NCI-H82 treated with DMSO at 0.1 percent for 48 hours (cell line): ENCODE data around the gene DLG1.

Source experiments
- DNase-seq: peaks from one replicate; lab custom pipeline; 2025; ENCODE audit not compliant: unreplicated experiment; lab: John Stamatoyannopoulos, UW

Gene DLG1

DNA sequence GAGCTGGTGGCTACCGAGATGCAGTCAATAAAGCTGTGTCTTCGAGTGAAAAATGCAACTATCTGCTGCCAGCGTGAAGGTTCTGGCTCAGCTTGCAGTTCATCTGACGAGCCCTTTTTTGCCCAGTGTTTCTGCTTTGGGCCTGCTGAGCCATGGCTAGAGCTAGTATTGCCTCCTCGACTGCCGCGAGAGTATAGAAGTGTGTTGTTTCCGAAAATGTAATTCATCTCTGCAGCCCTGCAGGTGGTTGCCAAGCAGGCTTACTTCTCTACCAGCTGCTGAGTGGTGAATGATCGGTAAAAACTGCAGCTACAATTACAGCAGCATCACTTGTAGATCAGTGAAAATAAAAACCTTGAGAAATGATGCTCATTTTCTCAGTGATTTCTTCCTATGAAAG is 114.8 kb downstream of the DLG1 start:
- DNase-seq = no peak

DNA sequence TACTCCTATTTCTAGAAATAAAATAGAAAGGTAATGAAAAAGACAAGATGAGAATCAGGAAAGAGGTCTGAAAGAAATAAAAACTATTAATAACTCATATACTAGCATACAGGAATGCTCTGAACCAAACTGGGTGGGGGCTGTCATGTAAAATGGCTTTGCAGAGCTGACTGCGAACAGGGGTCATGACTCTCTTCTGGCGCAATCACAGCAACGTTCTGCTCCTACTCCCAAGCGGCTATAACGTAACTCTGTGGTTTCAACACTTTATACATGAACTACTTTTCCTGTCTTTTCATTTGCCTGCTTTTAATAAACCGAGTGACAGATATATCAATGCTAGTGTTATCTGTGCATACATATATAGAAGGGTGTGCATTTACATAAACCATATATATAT is 116.7 kb downstream of the DLG1 start:
- DNase-seq = no peak

DNA sequence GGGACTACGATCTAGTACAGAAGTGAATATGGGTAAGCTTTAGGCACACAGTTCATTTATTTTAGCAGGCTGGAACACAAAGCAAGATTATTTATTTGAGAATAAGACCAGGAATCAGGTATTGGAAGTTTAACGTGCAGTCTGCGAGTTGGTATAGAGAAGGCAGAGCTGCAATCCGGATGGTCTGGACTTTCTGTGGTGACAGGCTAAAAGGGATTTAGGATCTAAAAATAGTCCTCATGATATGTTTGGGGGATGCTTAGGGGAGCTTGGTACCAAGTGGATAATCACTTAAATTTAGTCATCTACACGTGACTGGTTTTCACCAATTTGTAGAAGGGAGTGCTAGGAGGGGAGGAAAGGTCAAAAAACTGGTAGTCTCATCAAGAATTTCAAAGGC is 119.4 kb downstream of the DLG1 start:
- DNase-seq = peak; percentile 15

DNA sequence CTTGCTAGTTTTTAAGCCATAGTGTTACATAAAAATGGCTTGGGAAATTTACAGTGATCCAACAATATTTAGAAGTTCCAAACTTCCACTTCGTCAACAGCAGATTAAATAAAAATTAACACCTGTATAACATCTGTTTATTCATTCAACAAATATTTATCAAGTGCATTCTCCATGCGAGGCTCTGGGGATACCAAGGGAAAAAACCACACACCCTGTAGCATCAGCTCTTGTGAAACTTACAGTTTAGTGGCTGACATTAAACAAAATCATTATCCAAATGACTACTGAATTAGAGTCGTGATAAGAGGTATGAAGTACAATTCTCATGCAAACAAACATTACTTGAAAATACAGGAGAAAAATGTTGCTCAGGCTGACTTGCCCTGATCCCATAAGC is 122.9 kb downstream of the DLG1 start:
- no peak for DNase-seq

DNA sequence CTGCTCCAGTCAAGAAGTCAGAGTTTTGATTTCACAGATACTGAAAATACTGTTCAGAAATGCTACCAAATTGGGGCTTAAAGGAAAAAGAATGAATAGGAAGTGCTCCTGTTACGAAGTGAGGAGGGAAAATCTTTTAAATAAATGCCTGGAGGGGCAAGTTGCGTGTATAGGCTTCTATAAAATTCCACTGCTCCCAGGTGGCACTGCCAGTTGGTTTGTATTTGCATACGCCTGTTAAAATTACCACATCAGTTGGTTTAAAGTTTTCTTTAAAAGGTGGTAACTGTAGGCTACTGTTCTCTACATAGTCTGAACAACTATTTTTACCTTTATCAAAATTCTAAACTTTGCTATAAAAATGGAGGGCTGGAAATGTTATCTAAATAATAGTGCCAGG is 123.5 kb downstream of the DLG1 start:
- no peak for DNase-seq

DNA sequence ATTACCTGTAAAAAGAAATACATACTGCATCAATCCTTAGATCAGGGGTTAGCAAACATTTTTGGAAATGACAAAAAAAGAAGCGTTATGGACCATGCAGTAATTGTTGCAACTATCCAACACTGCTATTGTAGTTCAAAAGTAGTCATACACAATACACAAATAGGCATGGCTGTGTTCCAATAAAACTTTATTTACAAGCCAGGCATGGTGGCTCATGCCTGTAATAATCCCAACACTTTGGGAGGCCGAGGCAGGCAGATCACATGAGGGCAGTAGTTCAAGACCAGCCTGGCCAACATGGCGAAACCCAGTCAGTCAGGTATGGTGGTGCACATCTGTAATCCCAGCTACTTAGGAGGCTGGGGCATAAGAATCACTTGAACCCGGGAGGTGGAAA is 124.8 kb downstream of the DLG1 start:
- no peak for DNase-seq

DNA sequence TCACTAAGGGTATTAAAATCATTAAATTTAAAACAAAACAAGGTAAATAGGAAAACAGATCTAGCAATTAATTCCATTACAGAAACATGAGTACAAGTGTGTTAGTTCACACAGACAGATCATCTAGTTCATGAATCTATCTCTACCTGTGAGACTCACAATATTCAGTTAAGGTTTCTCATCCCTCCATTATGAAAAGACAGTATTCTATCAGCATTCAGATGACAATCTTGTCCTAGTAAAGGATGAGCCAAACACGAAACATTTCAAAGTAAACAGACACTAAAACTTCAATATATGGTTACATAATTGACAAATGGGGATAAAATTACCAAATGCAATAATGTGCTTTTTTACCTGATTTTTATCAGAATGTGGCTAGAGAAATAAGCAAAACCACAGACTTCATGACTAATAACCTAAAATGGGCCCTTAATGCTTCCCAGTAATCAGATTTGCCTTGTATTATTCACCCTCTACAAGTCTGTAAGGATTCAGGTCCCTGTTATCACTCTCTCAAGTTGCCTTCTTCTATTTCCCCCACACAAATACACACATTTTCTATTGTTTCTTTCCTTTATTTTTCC is 126.8 kb downstream of the DLG1 start:
- no peak for DNase-seq

DNA sequence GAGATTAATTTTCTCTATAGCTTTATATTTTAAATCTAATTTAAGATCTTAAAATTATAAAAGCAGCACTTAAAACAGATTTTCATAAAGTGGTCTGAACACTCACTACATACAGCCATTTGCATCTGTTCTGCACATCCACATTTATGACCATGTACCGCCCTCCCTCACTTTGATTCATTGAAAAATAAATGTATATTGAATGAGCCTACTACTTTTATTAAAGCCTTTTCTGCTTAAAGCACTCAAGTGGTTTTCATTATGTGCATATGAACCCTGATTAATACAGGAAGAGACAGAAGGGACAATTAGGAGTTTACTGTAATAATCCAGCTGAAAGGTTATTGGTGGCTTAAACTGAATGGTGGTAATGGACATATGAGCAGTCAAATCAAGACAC is 129.4 kb downstream of the DLG1 start:
- DNase-seq = no peak

DNA sequence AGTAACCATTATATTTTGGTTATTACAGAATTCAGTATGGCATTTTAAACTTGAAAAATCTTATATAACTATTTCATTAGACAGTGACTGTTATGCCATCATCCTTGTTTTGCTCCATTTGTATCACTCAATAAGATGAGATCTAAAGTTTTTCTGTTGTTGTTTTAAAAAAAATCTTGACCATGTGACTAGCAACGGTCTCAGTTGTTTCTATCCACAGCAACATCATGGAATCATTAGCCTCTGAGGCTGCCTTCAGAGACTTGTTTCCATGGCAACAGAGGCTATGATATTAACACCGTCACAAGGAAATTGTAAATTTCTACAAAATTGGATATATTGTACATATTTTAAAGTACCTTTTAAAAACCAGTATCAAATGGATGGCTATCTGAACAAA is 129.8 kb downstream of the DLG1 start:
- DNase-seq = no peak

DNA sequence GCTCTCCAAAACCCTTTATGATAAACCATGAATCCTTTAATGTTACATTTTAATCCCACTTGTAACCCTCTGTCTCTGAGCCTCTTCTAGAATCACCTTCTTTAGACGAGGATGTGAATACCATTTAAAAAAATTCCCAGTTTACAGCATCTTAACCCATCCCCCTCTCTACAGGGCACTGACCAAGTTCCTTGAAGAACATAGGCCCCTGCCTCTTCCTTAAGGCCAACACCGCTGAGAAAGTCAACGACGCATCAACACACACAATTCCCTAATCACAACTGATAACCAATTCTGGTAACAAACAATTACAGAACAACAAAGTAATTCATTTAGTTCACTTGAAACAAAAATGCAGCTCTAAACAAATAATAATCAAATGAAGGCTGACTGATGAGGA is 130.3 kb downstream of the DLG1 start:
- no peak for DNase-seq

DNA sequence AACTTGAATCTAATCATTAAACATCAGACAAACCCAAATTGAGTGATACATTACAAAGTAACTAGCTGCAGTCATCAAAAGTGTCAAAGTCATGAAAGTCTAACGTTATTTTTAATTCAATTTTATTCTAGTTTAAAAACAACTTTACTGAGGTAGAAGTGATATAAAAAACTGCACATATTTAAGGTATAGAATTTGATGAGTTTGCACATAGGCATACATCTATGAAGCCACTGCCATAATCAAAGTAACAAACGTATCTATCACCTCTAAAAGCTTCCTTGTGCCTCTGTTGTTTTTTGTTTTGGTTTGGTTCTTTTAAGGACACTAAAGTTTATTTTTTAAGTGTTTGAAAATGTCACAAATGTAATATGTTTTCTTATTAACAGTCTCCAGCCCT is 130.9 kb downstream of the DLG1 start:
- DNase-seq = no peak

DNA sequence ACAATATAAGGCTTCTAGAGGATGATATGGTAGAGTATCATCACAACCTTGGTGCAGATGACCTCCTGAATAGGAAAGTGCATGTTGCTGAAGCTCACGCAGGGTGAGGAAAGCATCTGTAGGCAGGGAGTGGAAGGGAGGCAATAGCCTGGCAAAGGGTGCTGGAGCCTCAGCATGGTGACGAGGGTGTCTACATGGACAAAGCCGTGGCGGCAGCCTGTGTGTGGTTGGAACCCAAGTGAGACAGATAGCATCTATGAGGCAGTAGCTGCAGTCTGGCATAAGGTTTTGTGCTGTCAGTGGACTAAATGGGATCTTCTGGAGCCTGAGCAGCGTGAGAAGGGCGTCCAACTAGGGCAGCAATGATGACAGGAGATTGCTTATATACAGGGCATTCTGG is 132.5 kb downstream of the DLG1 start:
- no peak for DNase-seq

DNA sequence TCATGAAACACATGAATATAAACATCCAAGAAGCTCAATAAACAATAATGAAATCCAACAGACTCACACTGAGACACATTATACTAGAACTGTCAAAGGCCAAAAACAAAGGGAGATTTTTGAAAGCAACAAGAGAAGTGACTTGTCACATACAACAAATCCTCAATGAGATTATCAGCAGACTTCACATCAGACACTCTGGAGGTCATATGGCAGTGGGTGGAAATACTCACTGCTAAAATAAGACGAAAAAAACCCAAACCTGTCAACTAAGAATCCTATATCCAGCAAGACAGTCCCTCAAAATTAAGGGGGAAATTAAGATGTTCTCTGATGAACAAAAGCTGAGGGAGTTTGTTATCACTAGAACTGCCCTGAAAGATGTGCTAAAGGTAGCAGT is 143.4 kb downstream of the DLG1 start:
- DNase-seq = no peak

DNA sequence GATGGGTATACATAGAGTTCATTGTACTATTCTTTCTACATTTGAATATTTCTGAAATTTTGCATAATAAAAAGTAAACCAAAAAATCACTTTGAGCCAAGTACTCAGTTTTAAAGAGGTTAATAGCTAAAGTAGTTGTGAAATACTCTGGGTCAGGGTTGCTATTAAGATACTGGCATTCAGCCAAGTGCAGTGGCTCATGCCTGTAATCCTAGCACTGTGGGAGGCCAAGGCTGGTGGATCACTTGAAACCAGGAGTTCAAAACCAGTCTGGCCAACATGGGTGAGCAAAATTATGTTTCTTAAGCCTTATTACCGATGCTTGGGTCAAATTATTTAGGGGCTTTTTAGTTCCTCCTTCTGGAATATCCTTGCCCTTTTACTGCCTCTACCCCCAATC is 146.8 kb downstream of the DLG1 start:
- peak; percentile 46 for DNase-seq

DNA sequence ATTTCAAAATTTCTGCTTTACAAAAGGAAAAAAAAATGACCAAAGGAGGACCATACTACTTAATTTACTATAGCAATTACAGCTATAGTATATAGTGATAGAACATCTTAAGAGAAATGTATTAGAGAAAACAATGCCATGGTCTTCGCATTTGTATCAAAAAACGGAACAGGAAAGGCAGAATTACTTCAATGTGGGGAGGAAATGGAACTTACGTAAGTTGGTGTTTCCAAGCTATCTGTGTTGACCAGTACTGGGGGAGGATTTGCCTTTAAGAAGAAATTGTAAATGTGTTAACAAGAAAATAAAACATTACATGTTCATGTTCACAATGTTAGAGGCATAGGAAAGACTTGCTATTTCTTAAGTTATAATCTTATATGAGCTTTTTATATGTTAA is 148.9 kb downstream of the DLG1 start:
- no peak for DNase-seq

DNA sequence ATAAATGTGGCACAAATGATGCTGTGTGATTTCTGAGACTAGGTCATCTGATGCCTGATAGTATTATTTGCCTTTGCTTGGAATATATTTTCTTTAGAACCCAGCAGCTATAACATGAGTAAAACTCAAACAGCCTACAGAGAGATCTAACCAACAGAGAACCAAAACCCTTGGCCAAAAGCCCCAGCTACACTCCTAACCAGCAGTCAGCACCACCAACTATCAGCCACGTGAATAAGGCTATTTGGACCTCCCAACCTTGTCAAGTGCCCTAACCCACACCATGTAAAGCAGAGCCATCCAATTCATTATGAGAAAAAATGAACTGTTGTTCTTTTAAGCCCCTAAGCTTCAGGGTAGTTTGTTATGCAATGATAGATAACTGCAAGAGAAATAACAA is 154.2 kb downstream of the DLG1 start:
- no peak for DNase-seq

DNA sequence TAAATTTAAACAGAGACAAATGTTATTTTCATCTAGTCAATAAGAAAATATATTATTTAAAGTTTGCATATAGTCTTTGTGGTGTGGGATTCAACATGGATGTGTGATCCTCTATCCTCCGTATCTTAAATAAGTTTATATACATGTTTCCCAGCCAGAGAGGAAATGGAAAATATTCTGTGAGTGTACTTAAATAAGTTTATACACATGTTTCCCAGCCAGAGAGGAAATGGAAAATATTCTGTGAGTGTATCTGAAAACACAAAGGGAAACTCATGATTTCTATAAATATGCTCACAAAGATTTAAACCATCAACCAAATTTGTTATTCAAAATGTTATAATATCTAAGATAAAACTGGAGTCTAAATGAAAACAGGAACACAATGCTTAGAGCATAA is 158.8 kb downstream of the DLG1 start:
- no peak for DNase-seq

DNA sequence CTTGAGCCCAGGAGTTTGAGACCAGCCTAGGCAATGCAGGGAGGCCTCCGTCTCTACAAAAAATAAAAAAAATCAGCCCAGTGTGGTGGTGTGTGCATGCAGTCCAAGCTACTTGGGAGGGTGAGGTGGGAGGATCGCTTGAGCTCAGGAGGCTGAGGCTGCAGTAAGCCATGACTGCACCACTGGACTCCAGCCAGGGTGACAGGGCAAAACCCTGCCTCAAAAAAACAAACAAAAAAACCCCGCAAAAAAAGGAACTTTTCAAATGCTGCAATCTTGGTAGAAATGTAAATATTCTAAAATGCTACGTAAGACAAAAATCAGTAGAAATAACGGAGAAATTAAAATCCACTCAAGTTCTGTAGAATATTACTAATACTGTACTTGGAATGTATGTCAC is 160.7 kb downstream of the DLG1 start:
- DNase-seq = no peak

DNA sequence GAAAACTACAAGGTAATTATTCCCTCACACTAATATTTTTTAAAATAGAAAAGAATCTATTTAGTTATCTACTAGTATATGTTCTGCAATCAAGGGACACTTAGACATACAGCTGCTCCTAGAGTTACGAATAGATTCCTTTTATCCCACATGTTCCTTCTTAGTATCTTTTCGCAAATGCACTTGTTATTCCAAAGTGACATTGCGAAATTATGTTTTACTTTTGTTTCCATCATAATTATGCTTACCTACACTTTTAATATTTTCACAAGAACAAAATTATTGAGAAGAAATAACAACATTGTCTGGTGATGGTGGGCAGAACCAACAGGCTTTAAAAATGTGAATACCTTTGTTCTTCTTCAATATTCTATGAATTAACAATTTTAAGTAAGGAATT is 161.7 kb downstream of the DLG1 start:
- no peak for DNase-seq

DNA sequence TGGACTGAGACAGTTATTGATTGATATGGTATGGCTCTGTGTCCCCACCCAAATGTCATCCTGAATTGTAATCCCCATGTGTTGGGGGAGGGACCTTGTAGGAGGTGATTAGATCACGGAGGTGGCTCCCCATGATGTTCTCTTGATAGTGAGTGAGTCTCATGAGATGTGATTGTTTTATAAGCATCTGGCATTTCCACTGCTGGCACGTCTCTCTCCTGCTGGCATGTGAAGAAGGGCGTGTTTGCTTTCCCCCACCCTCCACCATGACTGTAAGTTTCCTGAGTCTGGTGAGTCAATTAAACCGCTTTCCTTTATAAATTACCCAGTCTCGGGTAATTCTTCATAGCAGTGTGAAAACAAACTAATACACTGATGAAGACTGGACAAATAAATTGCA is 163.2 kb downstream of the DLG1 start:
- no peak for DNase-seq

DNA sequence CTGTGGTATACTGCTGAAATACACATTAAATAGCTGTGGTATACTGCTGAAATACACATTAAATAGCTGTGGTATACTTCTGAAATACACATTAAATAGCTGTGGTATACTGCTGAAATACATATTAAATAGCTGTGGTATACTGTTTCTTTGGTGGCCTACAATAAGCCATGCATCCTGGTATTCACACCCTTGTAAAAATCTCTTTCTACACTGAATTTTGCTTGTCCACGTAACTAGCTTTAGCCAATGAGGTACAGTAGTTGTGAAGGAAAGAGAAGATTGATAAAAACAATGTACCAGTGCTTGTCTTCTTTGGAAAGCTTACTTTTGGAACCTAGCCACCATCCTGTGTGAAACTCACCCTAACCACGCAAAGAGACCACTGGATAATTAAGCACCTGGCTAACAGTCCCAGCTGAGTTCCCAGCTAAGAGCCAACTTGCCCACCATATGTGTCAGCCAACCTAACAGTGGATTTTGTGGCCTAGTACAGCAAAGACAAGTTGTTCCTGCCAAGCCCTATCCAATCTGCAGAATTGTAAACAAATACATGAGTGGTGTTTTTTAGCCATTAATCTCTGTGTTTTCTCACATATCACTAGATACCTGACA is 165.4 kb downstream of the DLG1 start:
- DNase-seq = no peak

DNA sequence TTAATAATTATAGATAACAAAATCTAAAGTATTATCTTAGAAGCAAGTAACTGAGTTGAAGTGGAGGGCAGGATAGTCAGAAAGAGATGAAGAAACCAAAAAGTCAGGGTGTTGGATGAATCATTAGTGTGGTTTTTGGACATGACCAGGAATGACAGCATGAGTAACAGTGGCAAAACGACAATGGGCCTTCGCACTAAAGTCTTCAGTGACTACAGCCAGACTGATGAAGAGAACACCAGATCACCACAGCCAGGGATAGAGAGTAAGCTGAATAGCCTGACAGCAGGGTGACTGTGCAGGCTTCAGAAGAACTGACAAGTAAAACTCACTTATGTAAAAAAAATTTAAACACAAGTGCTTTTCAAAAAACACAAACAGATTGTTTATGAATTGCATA is 172.8 kb downstream of the DLG1 start:
- DNase-seq = no peak

DNA sequence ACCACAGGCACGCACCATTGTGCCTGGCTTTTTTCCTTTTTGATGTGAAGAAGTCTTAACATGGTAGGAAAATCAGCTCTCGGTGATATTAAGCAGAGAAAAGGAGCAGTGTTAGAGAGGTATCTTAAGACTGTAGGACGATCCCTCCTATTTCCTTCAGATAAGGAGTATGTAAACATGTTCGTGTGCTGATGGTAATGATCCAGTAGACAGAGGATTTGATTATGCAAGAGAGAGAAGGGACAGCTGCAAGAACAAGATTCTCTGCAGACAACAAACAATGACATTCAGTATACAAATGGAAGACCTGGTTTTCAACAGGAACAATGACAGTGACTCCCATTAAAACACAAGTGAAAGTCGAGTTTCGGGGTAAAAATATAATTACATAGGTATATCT is 173.7 kb downstream of the DLG1 start:
- DNase-seq = no peak

DNA sequence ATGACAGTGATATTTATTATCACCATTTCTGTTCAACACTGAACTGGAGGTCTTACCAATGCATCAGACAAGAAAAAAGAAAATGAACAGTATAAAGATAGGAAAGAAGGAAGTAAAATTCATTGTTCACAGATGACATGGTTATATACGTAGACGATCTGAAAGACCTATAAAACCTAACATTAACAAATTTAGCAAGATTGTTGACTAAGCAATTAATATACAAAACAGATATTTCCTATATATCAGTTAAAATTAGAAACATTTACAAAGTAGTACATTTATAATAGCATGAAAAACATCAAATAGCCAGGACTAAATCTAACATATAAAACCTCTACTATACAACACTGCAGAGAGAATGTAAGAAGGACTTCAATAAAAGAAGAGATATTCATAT is 176.0 kb downstream of the DLG1 start:
- DNase-seq = no peak
